ENCODE measurements around the gene NRL. TPM values are rescaled to one million over a fixed set of nuclear protein-coding genes. Genes with fewer than 3 reads are reported as not detected.
A peak's percentile ranks its signal among the peaks of the same experiment; 100 is the strongest.

The NRL gene
- total and polyA plus RNA-seq, 10 of the 15 experiments (the other 5 are each of a cell fraction or from before 2014, with no cell fraction given), result 0.11 to 4.4 (median 2.2) TPM

- TF ChIP-seq ETV6 (conservative IDR thresholded peaks at IDR 0.05 in 1 of 2, IDR thresholded peaks at IDR 0.05 in 1 of 2; ENCODE audit: borderline replicate concordance in 1 of 2, low read depth in 1 of 2) (no peak), ZNF274 (IDR thresholded peaks at IDR 0.05; ENCODE audit: insufficient read depth, insufficient read length) (no peak), ZNF592 (IDR thresholded peaks at IDR 0.05) (no peak), EGR1 (IDR thresholded peaks at IDR 0.05; ENCODE audit: borderline replicate concordance in 1 of 2, low read depth in 2 of 2, low read length in 2 of 2) (peak in 1 of 2 experiments; percentile 85; a peak in 2 of 3 replicates), BMI1 (IDR thresholded peaks at IDR 0.05; ENCODE audit: borderline replicate concordance) (no peak), CBFB (IDR thresholded peaks at IDR 0.05; ENCODE audit: low read depth) (peak; percentile 69; the same call in 1 of the 2 replicates), BACH1 (IDR thresholded peaks at IDR 0.05; ENCODE audit: borderline replicate concordance) (no peak), CEBPB (IDR thresholded peaks at IDR 0.05; ENCODE audit: borderline replicate concordance in 1 of 2, low read depth in 2 of 2, low read length in 2 of 2) (no peak), E4F1 (IDR thresholded peaks at IDR 0.05; ENCODE audit: borderline replicate concordance, partially characterized antibody) (no peak), CHD4 (IDR thresholded peaks at IDR 0.05) (no peak), RBBP5 (conservative IDR thresholded peaks at IDR 0.05) (no peak), POLR2AphosphoS5 (IDR thresholded peaks at IDR 0.05; ENCODE audit: low read length) (peak; percentile 99), PBX3 (IDR thresholded peaks at IDR 0.05; ENCODE audit: insufficient replicate concordance, low read depth, low read length) (peak; percentile 1), POLR2A (IDR thresholded peaks at IDR 0.05; ENCODE audit: low read depth, low read length) (peak; percentile 98)
- TF ChIP-seq, protein P1, sequence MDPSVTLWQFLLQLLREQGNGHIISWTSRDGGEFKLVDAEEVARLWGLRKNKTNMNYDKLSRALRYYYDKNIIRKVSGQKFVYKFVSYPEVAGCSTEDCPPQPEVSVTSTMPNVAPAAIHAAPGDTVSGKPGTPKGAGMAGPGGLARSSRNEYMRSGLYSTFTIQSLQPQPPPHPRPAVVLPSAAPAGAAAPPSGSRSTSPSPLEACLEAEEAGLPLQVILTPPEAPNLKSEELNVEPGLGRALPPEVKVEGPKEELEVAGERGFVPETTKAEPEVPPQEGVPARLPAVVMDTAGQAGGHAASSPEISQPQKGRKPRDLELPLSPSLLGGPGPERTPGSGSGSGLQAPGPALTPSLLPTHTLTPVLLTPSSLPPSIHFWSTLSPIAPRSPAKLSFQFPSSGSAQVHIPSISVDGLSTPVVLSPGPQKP (IDR thresholded peaks at IDR 0.05; ENCODE audit: low read depth, low read length), result 0 out of 2 replicates have a peak, but pooled peaks have one; percentile 16
- TF ChIP-seq, protein P2, sequence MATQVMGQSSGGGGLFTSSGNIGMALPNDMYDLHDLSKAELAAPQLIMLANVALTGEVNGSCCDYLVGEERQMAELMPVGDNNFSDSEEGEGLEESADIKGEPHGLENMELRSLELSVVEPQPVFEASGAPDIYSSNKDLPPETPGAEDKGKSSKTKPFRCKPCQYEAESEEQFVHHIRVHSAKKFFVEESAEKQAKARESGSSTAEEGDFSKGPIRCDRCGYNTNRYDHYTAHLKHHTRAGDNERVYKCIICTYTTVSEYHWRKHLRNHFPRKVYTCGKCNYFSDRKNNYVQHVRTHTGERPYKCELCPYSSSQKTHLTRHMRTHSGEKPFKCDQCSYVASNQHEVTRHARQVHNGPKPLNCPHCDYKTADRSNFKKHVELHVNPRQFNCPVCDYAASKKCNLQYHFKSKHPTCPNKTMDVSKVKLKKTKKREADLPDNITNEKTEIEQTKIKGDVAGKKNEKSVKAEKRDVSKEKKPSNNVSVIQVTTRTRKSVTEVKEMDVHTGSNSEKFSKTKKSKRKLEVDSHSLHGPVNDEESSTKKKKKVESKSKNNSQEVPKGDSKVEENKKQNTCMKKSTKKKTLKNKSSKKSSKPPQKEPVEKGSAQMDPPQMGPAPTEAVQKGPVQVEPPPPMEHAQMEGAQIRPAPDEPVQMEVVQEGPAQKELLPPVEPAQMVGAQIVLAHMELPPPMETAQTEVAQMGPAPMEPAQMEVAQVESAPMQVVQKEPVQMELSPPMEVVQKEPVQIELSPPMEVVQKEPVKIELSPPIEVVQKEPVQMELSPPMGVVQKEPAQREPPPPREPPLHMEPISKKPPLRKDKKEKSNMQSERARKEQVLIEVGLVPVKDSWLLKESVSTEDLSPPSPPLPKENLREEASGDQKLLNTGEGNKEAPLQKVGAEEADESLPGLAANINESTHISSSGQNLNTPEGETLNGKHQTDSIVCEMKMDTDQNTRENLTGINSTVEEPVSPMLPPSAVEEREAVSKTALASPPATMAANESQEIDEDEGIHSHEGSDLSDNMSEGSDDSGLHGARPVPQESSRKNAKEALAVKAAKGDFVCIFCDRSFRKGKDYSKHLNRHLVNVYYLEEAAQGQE (IDR thresholded peaks at IDR 0.05; ENCODE audit: low read depth, low read length), result no peak
Observed at GRCh38 chr14:24095271-24096068, 19.3 kb downstream of the NRL start (continued).

All from GM12878 (cell line).